NB4 (cell line): ENCODE results near the gene NUTM1.

Experiments used
- MYC ChIP-seq: IDR thresholded peaks from 2 replicates; pipeline ENCODE4 v1.6.1; 2011; ENCODE audit warnings: low read depth, low read length
- POLR2A ChIP-seq: IDR thresholded peaks from 2 replicates; pipeline ENCODE4 v1.6.1; 2011; ENCODE audit warnings: mild to moderate bottlenecking; ENCODE audit not compliant: insufficient read length; ENCODE audit errors: extremely low read depth
- TF ChIP-seq, protein P1 (sequence below): IDR thresholded peaks from one replicate; pipeline ENCODE4 v1.5.1; 2012; ENCODE audit warnings: low read depth, low read length
- TF ChIP-seq, protein P2 (sequence below): IDR thresholded peaks from 2 replicates; pipeline ENCODE4 v1.6.1; 2011; ENCODE audit warnings: low read depth, low read length

DNA sequence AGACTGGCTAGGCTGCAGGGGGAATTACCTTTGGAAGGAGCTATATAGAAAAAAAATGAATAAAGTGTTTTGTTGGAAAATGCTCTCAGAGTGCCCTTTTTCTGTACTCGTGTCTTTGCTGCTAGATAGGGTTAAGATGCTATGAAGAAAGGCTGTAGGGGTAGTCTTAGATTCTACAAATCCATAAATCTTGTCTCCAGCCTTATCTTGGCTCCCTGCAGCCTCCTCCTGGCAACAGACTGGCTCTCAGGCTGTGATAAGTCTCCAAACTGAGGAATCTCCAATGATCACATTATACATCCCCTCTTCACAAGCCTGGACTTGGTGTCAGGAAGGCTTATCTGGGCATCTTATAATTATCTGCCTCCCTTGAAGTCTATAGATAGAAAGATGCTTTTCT lies 14.5 kb downstream of the NUTM1 start:
- TF ChIP-seq, protein P1, sequence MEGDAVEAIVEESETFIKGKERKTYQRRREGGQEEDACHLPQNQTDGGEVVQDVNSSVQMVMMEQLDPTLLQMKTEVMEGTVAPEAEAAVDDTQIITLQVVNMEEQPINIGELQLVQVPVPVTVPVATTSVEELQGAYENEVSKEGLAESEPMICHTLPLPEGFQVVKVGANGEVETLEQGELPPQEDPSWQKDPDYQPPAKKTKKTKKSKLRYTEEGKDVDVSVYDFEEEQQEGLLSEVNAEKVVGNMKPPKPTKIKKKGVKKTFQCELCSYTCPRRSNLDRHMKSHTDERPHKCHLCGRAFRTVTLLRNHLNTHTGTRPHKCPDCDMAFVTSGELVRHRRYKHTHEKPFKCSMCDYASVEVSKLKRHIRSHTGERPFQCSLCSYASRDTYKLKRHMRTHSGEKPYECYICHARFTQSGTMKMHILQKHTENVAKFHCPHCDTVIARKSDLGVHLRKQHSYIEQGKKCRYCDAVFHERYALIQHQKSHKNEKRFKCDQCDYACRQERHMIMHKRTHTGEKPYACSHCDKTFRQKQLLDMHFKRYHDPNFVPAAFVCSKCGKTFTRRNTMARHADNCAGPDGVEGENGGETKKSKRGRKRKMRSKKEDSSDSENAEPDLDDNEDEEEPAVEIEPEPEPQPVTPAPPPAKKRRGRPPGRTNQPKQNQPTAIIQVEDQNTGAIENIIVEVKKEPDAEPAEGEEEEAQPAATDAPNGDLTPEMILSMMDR: no peak
- TF ChIP-seq POLR2A: no peak
- TF ChIP-seq, protein P2, sequence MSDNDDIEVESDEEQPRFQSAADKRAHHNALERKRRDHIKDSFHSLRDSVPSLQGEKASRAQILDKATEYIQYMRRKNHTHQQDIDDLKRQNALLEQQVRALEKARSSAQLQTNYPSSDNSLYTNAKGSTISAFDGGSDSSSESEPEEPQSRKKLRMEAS: no peak
- TF ChIP-seq MYC: no peak
